ENCODE measurements around the gene SLC4A7. TPM values are rescaled to one million over a fixed set of nuclear protein-coding genes. Genes with fewer than 3 reads are reported as not detected.
"Not testable (repeated sequence)": the region's sequence is repeated elsewhere in the genome, so short reads cannot be mapped to it uniquely, and the experiment has no call there.

Gene SLC4A7
- total and polyA plus RNA-seq, 2 donors (not counting 1 experiment from before 2014, with no cell fraction given), result 9.4 to 46.9 TPM

DNA sequence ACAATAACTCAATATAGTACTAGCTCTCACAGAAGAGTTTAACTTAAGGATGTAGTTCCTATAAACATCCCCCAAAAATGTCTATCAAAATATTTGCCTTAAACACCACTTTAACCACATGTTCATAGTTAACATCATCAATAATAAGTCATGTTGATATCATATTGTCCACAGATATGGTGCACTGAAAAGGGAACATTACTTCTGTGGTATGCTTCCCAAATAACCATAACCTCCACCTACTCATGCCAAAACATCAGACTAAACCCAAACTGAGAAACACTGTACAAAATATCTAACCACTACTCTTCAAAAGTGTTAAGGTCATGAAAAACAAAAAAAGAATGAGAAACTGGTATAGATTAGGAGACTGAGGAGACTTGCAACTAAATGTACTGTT lies 32.9 kb downstream of the SLC4A7 start:
- ChIA-PET CTCF (no interaction called here), POLR2A (no interaction called here)
- Histone ChIP-seq H4K20me1 (ENCODE audit: control insufficient read depth, insufficient read depth, low read length, poor library complexity, severe bottlenecking) (peaks cover 6% of the 10 kb centered on the region), H3K27me3 (replicated peaks in 1 of 4; ENCODE audit: control extremely low read depth in 1 of 4, control insufficient read depth in 3 of 4, insufficient read depth in 4 of 4, low read length in 3 of 4) (no peaks in the 10 kb centered on the region), H3K9ac (ENCODE audit: low read length) (no peak overlapping the region), H3K9me3 (ENCODE audit: control extremely low read depth in 1 of 3, control insufficient read depth in 2 of 3, insufficient read depth in 1 of 3, low read length in 2 of 3) (no peaks in the 10 kb centered on the region), H3K36me3 (replicated peaks in 1 of 2; ENCODE audit: control extremely low read depth in 1 of 2, control insufficient read depth in 1 of 2, extremely low read depth in 1 of 2, insufficient read depth in 2 of 2, low read length in 1 of 2) (peaks cover 1 to 4% of the 10 kb centered on the region in 2 experiments), H3K4me2 (replicated peaks; ENCODE audit: low read depth, low read length, poor library complexity, severe bottlenecking) (no peak overlapping the region), H3K4me3 (ENCODE audit: control extremely low read depth in 1 of 5, extremely low read depth in 1 of 5, insufficient read depth in 1 of 5, low read depth in 2 of 5, low read length in 4 of 5) (no peak overlapping the region), H3K79me2 (ENCODE audit: control insufficient read depth, insufficient read depth, low read length) (peaks cover 20% of the 10 kb centered on the region), H3K4me1 (ENCODE audit: control insufficient read depth in 2 of 2, insufficient read depth in 2 of 2, low read length in 2 of 2) (peaks cover 7 to 8% of the 10 kb centered on the region in 2 donors), H3K27ac (ENCODE audit: low read length in 2 of 2) (no peak overlapping the region), H2AFZ (ENCODE audit: insufficient read depth, low read depth, low read length, poor library complexity, severe bottlenecking) (no peak overlapping the region)
- no peak for DNase-seq
- Mint-ChIP-seq H3K27ac (no peak overlapping the region), H3K4me1 (peaks cover 42% of the 10 kb centered on the region), H3K27me3 (no peaks in the 10 kb centered on the region), H3K4me3 (no peak overlapping the region), H3K9me3 (ENCODE audit: insufficient read depth) (no peaks in the 10 kb centered on the region)
- intact Hi-C loops (cut with micrococcal nuclease), result loop anchor here (5.0 kb wide), 1 partner anchor 34 kb away; no protein-coding TSS in a partner anchor
- no peak for ATAC-seq (ENCODE audit: low read depth)
- TF ChIP-seq EZH2 (IDR thresholded peaks at IDR 0.05; ENCODE audit: borderline replicate concordance, insufficient read depth, low read depth, low read length, poor library complexity, severe bottlenecking), result no peak
- TF ChIP-seq, protein P1, sequence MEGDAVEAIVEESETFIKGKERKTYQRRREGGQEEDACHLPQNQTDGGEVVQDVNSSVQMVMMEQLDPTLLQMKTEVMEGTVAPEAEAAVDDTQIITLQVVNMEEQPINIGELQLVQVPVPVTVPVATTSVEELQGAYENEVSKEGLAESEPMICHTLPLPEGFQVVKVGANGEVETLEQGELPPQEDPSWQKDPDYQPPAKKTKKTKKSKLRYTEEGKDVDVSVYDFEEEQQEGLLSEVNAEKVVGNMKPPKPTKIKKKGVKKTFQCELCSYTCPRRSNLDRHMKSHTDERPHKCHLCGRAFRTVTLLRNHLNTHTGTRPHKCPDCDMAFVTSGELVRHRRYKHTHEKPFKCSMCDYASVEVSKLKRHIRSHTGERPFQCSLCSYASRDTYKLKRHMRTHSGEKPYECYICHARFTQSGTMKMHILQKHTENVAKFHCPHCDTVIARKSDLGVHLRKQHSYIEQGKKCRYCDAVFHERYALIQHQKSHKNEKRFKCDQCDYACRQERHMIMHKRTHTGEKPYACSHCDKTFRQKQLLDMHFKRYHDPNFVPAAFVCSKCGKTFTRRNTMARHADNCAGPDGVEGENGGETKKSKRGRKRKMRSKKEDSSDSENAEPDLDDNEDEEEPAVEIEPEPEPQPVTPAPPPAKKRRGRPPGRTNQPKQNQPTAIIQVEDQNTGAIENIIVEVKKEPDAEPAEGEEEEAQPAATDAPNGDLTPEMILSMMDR (IDR thresholded peaks at IDR 0.05), result no peak

DNA sequence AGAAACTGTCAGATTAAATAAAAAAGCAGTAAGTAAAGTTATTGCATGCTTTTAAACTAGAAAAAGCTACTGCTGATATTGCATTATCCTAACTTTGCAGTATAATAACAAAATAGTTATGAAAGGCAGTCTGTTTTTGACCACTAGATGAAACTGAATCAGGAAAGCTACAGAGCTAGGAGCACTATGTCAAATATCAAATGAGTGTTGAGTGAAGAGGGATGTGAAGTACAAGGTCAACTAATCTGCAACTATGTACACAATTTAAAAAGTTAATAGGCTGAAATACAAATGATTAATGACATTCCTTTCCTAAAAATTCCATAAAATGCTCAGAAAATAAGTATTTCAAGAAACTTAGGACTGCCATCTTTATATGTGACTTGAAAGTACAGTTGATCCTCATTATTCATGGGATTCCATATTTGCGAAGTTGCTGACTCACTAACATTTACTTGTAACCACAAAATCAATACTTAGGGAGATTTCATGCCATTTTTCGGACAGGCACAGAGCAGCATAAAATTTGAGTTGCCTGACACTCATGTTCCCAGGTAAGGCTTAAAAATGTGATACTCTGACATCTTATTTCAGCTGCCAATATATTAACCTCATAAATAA lies 34.5 kb downstream of the SLC4A7 start:
- Mint-ChIP-seq H3K9me3 (ENCODE audit: insufficient read depth) (no peaks in the 10 kb centered on the region), H3K4me3 (no peak overlapping the region), H3K4me1 (peaks cover 30% of the 10 kb centered on the region), H3K27ac (no peak overlapping the region), H3K27me3 (no peaks in the 10 kb centered on the region)
- TF ChIP-seq EZH2 (IDR thresholded peaks at IDR 0.05; ENCODE audit: borderline replicate concordance, insufficient read depth, low read depth, low read length, poor library complexity, severe bottlenecking), result no peak
- TF ChIP-seq, protein P1 (IDR thresholded peaks at IDR 0.05), result no peak
- intact Hi-C loops (cut with micrococcal nuclease), result loop anchor here (5.0 kb wide), 1 partner anchor 32 kb away; no protein-coding TSS in a partner anchor
- 100% methylated on average over 1 of the region's 2 CpGs for WGBS (ENCODE audit: insufficient coverage)
- H3K36me3 ChIP-seq (replicated peaks in 1 of 2; ENCODE audit: control extremely low read depth in 1 of 2, control insufficient read depth in 1 of 2, extremely low read depth in 1 of 2, insufficient read depth in 2 of 2, low read length in 1 of 2), result peaks cover 3 to 10% of the 10 kb centered on the region in 2 experiments
- H3K4me2 ChIP-seq (replicated peaks; ENCODE audit: low read depth, low read length, poor library complexity, severe bottlenecking), result no peak overlapping the region
- ATAC-seq (ENCODE audit: low read depth) (no peak), DNase-seq (no peak)
- H3K27ac ChIP-seq (ENCODE audit: low read length in 2 of 2), result no peak overlapping the region
- peaks cover 2 to 7% of the 10 kb centered on the region in 2 donors for H3K4me1 ChIP-seq (ENCODE audit: control insufficient read depth in 2 of 2, insufficient read depth in 2 of 2, low read length in 2 of 2)
- peaks cover 5% of the 10 kb centered on the region for H3K79me2 ChIP-seq (ENCODE audit: control insufficient read depth, insufficient read depth, low read length)
- ChIA-PET CTCF (no interaction called here), POLR2A (no interaction called here)
- H3K27me3 ChIP-seq (replicated peaks in 1 of 4; ENCODE audit: control extremely low read depth in 1 of 4, control insufficient read depth in 3 of 4, insufficient read depth in 4 of 4, low read length in 3 of 4), result no peaks in the 10 kb centered on the region
- no peak overlapping the region for H2AFZ ChIP-seq (ENCODE audit: insufficient read depth, low read depth, low read length, poor library complexity, severe bottlenecking)
- no peaks in the 10 kb centered on the region for H4K20me1 ChIP-seq (ENCODE audit: control insufficient read depth, insufficient read depth, low read length, poor library complexity, severe bottlenecking)
- no peaks in the 10 kb centered on the region for H3K9me3 ChIP-seq (ENCODE audit: control extremely low read depth in 1 of 3, control insufficient read depth in 2 of 3, insufficient read depth in 1 of 3, low read length in 2 of 3)
- H3K9ac ChIP-seq (ENCODE audit: low read length), result no peak overlapping the region
- H3K4me3 ChIP-seq (ENCODE audit: control extremely low read depth in 1 of 5, extremely low read depth in 1 of 5, insufficient read depth in 1 of 5, low read depth in 2 of 5, low read length in 4 of 5), result no peak overlapping the region

DNA sequence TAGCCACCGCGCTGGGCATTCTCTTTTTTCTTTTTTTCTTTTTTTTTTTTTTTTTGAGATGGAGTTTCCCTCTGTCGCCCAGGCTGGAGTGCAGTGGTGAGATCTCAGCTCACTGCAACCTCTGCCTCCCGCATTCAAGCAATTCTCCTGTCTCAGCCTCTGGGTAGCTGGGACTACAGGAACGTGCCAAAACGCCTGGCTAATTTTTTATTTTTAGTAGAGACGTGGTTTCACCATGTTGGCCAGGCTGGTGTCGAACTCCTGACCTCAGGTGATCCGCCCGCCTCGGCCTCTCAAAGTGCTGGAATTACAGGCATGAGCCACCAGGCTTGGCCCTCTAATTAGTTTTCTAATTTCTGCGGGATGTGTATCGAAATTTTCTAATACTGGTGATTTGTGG lies 41.2 kb downstream of the SLC4A7 start:
- H3K79me2 ChIP-seq (ENCODE audit: control insufficient read depth, insufficient read depth, low read length); H3K27ac ChIP-seq (ENCODE audit: low read length in 2 of 2); H2AFZ ChIP-seq (ENCODE audit: insufficient read depth, low read depth, low read length, poor library complexity, severe bottlenecking); H3K4me3 Mint-ChIP-seq; H3K27me3 ChIP-seq (replicated peaks in 1 of 4; ENCODE audit: control extremely low read depth in 1 of 4, control insufficient read depth in 3 of 4, insufficient read depth in 4 of 4, low read length in 3 of 4); H3K4me1 ChIP-seq (ENCODE audit: control insufficient read depth in 2 of 2, insufficient read depth in 2 of 2, low read length in 2 of 2); H3K9ac ChIP-seq (ENCODE audit: low read length); H3K9me3 Mint-ChIP-seq (ENCODE audit: insufficient read depth); H3K4me2 ChIP-seq (replicated peaks; ENCODE audit: low read depth, low read length, poor library complexity, severe bottlenecking); DNase-seq; H4K20me1 ChIP-seq (ENCODE audit: control insufficient read depth, insufficient read depth, low read length, poor library complexity, severe bottlenecking); H3K4me3 ChIP-seq (ENCODE audit: control extremely low read depth in 1 of 5, extremely low read depth in 1 of 5, insufficient read depth in 1 of 5, low read depth in 2 of 5, low read length in 4 of 5); H3K4me1 Mint-ChIP-seq; H3K27me3 Mint-ChIP-seq; H3K27ac Mint-ChIP-seq; CTCF ChIA-PET; intact Hi-C loops (cut with micrococcal nuclease); POLR2A ChIA-PET; ATAC-seq (ENCODE audit: low read depth): not testable (repeated sequence)
- Histone ChIP-seq H3K9me3 (ENCODE audit: control extremely low read depth in 1 of 3, control insufficient read depth in 2 of 3, insufficient read depth in 1 of 3, low read length in 2 of 3) (peaks cover 0 to 17% (median 10%) of the 10 kb centered on the region in 3 donors), H3K36me3 (replicated peaks in 1 of 2; ENCODE audit: control extremely low read depth in 1 of 2, control insufficient read depth in 1 of 2, extremely low read depth in 1 of 2, insufficient read depth in 2 of 2, low read length in 1 of 2) (peaks cover 8 to 46% of the 10 kb centered on the region in 2 experiments)
- WGBS (ENCODE audit: insufficient coverage), result 95% methylated on average over 9 of the region's 13 CpGs
